LNCaP clone FGC (cell line): ENCODE measurements around the gene ARHGEF3.

Experiments
- DNase-seq: peaks from one replicate; pipeline ENCODE4 v3.0.0-alpha.2; 2011; ENCODE audit warnings: low read depth
- H3K4me3 ChIP-seq: 2 replicates; pipeline ENCODE4 v1.5.1; 2011; ENCODE audit warnings: mild to moderate bottlenecking, low read depth, low read length, control low read depth
- TF ChIP-seq, protein P1 (sequence below): IDR thresholded peaks from 2 replicates; pipeline ENCODE4 v1.5.1; 2012; ENCODE audit warnings: mild to moderate bottlenecking; ENCODE audit not compliant: control insufficient read depth, insufficient read depth; ENCODE audit errors: extremely low read depth

The ARHGEF3 gene

DNA sequence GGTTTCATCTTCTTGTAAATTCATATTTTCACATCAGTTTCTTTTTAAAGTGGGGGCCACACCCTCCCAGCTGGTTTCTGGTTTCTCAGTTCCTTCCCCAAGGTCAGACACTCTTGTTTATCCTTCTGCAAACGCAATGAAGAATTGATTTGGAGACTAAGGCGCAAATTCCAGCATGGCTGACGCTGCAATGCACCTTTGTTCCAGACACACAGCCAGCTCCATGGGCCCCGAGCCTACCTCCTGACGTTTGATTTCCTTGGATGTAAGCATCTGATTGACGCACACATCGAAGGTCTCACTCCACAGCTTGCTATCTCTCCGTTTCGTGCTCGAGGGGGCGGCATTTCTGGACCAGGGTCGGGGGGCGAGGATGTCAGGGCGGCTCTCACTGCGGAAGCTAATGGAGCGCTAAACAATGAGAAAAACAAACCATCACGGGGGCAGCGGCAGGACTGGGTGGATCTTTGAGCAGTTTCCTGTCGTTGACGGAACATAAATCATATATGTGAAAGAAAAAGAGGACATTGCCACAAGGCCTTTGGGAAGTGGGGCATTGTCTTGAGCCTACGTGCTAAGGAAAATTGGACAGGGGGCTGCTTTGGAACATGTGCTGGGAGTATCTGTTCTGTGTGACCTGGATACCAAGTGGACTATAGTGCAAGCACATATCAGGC lies 46.9 kb downstream of the ARHGEF3 start:
- H3K4me3 ChIP-seq: no peak overlapping the region
- TF ChIP-seq, protein P1, sequence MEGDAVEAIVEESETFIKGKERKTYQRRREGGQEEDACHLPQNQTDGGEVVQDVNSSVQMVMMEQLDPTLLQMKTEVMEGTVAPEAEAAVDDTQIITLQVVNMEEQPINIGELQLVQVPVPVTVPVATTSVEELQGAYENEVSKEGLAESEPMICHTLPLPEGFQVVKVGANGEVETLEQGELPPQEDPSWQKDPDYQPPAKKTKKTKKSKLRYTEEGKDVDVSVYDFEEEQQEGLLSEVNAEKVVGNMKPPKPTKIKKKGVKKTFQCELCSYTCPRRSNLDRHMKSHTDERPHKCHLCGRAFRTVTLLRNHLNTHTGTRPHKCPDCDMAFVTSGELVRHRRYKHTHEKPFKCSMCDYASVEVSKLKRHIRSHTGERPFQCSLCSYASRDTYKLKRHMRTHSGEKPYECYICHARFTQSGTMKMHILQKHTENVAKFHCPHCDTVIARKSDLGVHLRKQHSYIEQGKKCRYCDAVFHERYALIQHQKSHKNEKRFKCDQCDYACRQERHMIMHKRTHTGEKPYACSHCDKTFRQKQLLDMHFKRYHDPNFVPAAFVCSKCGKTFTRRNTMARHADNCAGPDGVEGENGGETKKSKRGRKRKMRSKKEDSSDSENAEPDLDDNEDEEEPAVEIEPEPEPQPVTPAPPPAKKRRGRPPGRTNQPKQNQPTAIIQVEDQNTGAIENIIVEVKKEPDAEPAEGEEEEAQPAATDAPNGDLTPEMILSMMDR: no peak
- DNase-seq: no peak

DNA sequence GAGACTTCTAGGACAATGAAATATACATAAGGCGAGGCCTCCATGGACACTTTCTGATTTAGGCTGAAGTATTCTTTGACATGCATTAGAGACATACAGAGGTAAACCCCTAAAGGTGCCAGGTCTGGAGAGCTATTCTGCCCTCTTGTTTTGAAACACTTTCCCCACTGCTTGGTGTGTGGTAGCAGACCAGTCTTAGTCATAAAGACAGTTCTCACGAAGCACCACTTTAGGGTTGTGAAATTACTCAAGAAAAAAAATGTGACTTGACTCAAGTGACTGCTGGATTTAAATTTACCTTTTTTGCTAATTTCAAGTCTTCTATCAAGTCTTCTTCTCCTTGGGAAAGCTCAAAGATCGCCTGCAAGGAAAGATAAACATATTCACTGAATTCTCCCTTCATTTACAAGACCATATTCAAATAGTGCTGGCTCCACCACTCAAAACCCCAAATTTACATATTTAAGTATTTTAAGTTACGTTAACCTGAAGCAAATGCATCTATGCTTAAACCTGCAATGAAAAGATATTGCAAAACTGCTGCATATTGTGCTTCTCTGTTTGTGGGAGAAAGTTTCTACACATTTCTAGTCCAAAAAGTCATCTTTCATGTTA lies 48.4 kb downstream of the ARHGEF3 start:
- TF ChIP-seq, protein P1: no peak

DNA sequence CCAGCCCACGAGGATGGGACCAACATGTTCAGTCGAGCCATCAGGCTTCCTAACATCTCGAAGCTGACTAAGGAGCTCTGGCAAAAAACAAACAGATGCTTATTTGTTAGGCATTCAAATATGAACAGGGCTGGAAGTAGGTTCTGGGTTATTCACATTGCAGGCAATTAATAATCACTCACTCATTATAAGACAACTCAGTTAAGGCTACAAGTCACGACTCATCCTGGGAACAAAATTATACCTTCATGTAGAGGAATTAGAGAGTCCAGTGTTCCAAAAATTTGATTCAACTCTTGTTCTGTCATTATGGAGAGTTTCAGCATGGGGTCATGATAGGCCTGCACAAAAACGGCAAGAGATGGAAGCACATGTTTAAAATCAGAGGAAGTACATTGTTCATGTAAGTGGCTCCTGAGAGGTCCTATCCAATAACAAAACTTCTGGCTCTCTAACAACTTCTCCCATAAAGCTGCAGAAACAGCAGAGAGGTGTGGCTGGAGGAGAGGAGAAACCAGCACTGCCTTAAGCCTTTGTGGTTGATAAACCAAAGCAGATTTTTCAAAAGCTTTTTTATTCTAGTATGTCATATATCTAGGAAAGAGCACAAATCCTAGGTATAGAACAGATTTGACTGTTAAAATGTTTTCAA lies 50.6 kb downstream of the ARHGEF3 start:
- TF ChIP-seq, protein P1: no peak
- H3K4me3 ChIP-seq: no peak overlapping the region
- DNase-seq: no peak

More for the DNA sequence above, 48.4 kb downstream of the ARHGEF3 start:
- no peak for DNase-seq
- no peak overlapping the region for H3K4me3 ChIP-seq

DNA sequence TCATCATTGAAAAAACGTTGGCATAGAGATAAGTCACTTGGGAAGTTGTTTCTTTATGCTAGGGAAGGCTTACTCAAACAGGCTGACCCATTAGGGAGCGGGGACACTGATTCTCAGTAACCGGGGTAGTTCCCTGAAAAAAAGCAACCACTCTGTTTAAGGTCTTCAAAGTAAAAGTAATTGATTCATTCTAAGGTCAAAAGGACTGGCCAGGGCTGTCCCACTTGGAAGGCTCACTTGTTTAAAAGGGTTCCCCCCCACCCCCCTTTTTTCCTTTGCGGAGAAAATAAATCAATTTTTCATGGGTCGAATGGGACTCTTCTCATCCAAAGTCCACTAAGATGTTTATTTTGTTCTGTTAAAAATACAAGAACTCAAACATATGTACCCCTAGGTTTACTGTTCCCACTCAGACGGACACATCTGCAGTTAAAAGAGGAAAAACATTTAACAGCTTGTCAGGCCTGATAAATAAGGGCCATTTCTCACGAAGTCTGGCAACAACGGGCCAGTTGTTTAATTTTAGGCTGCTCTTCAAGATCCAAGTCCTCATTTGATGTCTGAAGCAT lies 53.0 kb downstream of the ARHGEF3 start:
- no peak for DNase-seq
- TF ChIP-seq, protein P1: no peak
- H3K4me3 ChIP-seq: no peak overlapping the region

DNA sequence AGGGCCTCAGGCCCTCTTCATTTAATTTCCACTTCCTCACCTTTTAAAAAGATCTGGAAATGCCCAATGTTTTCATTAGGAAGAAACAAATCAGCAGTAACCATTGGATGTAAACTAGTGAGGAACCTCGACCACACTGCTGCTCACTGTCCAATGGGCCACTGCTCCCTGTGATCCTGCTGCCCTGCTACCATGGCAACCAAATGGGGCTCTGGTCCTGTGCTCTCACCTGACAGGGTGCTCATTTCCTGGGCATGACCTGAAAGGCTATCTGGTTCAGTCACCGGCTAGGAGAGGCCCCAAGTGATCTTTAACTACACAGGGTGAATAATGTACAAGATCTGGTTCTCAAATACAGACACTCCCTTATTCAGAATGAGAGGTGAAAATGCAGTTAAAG lies 54.6 kb downstream of the ARHGEF3 start:
- no peak for DNase-seq
- TF ChIP-seq, protein P1: no peak
- H3K4me3 ChIP-seq: no peak overlapping the region

DNA sequence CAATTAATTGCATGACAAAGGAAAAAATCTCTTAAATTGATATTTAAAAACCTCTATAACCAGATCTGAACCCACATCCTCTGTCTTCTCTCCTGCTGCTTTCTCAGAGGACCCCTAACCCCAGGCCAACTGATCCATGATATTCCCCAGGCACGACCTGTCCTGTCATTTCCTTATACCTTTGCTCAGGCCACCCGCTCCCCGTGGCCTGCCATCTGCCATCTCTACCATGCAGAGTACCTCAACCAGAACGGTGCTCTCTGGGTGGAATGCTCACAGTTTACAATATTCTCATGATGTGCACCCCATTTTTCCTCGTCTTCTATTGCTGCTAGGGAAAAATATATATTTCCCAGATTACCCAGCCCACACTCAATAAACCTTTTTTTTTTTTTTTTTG lies 57.7 kb downstream of the ARHGEF3 start:
- TF ChIP-seq, protein P1: no peak
- H3K4me3 ChIP-seq: no peak overlapping the region
- DNase-seq: no peak

DNA sequence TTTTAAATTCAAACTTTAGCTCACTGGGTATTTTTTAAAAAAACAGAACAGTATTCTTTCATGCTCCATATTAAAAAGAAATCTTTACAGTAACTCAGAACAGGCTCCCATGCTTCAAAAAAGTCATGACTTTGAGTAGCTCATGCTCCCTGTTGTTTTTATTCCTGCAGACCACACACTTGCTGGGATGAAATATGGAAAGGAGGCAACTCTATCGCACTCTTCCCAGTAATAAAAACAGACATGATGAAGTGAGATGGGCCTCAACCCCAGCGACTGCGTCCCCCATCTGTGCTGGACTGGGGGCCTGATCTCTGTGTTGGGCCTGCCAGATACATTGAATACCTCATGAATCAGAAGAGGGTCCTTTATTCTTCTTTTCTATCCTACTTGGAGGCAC lies 58.9 kb downstream of the ARHGEF3 start:
- no peak for DNase-seq
- no peak overlapping the region for H3K4me3 ChIP-seq
- TF ChIP-seq, protein P1: no peak
